ENCODE results near the gene CPLANE2.
"Not testable (repeated sequence)": the region's sequence is repeated elsewhere in the genome, so short reads cannot be mapped to it uniquely, and the experiment has no call there.

Gene CPLANE2

DNA sequence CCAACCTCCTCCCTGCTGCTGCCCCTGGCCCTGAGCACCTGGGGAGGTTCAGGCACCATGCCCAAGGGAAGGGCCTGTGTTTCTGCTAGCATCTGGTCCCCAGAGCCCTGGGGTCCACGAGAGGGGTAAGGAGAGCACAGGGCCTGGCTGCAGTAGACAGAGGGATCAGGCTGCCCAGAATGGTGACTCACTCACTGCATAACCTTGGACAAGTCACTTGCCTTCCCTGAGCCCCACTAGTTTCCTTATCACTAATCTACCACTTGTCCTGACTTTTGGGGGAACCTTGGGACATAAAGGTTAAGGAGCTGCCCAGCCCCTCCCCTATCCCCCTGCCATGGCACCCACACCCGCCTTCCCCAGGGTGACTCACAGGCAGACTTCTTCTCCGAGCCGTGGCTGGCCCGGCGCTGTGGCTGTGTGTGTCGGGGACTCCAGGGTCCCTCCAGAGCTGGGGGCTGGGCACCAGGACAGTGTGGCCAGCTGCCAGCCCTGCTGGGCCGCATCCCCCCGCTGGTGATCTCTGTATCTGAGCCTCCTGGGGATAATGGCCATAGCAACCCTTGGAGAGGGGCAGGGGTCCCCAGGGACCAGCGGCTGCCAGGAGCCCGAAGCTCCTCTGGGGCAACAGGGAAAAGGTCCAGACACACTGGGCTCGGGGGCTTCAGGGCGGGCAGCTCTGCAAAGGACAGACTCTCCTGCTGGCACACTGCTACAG lies 28.6 kb downstream of the CPLANE2 start:
- no peak for DNase-seq (ENCODE audit: low spot score)

GRCh38 chr1:16207318-16208269 lies 29.4 kb downstream of the CPLANE2 start:
- DNase-seq (ENCODE audit: low spot score), result peak; percentile 37

- peak; percentile 97 for DNase-seq (ENCODE audit: low spot score)
Measured at GRCh38 chr1:16206547-16207317, 30.3 kb downstream of the CPLANE2 start.

DNA sequence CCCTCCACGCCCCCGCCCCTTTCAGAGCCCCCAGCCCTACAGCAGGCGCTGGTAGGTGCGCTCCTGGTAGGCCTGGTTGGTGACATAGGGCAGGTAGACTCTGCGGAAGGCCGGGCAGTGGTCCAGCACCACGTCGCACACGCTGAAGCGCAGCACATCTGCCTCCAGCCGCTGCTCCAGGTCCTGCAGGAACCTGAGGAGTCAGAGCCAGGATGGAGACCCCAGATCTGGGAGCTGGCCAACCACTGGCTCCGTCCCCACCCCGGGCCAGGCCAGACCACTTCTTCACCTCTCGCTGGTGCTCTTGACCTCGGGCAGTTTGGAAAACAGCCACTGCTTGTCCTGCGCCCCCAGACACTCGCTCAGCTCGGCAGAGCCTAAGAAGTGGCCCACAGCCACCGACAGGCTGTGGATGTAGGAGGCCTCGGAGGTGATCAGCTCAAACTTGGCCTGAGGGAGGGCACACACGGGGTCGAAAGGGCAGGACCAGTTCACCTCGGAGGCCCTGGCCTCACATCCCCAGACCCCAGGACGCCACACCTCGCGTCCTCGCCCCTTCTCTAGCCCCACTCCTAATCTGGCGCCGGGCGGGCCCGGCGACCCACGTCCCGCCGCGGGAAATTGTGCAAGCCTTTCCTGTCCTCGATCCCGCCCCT lies 31.0 kb downstream of the CPLANE2 start:
- DNase-seq (ENCODE audit: low spot score), result no peak

- DNase-seq (ENCODE audit: low spot score), result no peak
Measured at GRCh38 chr1:16205334-16205671, 31.7 kb downstream of the CPLANE2 start.

DNA sequence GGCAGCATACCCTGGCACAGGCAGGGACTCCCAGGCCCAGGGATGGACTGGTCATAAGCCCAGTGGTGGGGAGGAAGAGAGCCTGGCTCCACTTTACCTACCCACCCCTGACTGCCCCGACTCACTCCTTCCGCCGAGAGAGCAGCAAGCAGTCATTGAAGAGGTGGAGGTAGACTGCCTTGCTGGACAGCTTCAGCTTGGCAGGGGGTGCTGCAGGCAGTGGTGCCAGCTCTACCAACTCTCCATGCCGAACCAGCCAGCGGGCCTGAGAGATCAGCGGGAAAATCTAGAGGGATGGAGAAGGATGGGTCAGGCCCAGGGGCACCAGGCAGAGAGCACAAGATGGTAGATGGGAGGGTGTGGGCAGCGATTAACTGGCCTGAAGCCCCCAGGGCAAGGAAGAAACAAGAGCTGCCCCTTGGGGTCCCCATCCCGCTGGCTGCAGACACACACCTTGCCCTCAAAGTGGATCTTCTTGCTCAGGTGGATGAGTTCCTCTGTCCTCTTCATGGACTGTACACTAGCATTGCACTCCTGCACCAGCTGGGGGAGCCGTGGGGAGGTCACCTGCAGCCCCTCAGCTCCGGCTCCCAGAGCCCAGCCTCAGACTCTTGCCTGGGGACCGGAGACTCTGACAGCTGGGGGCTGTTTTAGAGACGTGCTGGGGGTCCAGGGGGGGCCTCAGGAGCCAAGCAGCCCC lies 32.2 kb downstream of the CPLANE2 start:
- DNase-seq (ENCODE audit: low spot score), result no peak

GRCh38 chr1:16204216-16204615 lies 32.8 kb downstream of the CPLANE2 start:
- no peak for DNase-seq (ENCODE audit: low spot score)

GRCh38 chr1:16203550-16203949 lies 33.4 kb downstream of the CPLANE2 start:
- no peak for DNase-seq (ENCODE audit: low spot score)

DNA sequence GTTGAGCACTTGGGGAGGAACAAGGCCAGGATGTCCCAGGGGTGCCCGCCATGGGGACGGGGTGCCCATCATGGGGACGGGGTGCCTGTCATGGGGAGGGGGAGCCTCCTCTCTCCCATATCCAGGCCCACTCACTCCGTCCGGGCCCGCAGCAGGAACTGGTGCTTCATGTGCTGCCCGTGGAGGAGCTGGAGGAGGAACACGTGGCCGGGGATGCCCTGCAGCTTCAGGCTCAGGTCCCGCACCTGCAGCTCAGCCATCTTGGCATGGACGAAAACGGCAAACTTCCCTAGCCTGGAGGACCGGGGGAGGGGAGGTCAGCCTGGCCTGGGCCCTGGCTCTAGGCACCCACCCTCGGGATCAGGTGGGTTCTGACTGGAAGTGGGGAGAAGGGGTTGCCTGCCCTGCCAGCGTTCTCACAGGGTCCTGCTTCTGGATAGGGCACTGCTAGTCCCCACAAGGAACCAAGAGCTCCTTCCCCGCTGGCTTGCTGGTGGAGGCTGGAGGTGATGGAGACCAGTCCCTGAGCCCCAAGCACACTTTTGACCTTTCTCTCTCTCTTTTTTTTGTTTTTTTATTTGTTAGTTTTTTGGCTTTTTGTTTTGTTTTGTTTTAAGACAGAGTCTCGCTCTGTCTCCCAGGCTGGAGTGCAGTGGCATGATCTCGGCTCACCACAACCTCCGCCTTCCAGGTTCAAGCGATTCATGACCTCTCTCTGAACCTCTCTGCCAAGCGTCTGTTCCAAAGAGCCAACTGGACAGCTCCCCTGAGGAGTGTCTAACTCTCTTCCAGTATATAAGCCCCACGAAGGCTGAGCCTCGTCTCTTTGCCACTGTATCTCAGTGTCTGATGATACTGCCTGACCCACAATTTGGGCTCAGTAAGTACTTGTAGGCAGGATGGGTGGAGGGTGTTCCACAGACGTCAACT lies 34.4 kb downstream of the CPLANE2 start:
- no peak for DNase-seq (ENCODE audit: low spot score)

DNA sequence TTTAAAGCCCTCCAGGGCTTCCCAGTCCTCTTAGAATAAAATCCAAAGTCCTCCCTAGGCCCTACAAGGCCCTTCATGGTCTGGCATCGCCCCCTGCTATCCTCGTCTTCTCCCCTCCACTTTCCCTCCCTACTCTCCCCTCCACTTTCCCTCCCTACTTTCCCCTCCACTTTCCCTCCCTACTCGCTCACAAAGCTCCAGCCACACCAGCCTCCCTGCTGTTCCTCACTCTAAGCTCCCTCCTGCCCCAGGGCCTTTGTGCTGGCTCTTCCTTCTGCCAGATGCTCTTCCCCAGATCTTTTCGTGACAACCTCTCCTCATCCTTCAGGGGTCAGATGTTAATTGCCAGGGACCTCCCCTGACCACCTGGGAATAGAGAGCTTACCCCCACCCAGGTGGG lies 37.3 kb downstream of the CPLANE2 start:
- no peak for DNase-seq (ENCODE audit: low spot score)

DNA sequence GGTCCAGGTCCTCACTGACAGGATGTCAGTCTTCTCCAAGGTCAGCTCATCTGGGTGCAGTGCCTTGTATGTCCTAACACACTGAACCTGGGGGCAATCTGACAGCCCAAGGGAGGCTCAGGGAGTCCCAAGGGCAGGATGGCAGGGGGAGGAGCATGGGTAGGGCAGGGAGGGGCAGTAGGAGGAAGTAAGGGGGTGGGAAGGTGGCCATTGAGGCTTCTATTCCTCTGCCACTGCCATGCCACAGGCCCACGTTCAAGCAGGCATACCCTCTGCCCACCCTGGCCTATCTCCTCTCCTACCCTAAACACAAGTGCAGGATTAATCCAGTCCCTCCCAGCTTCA lies 37.9 kb downstream of the CPLANE2 start:
- DNase-seq (ENCODE audit: low spot score), result no peak

DNA sequence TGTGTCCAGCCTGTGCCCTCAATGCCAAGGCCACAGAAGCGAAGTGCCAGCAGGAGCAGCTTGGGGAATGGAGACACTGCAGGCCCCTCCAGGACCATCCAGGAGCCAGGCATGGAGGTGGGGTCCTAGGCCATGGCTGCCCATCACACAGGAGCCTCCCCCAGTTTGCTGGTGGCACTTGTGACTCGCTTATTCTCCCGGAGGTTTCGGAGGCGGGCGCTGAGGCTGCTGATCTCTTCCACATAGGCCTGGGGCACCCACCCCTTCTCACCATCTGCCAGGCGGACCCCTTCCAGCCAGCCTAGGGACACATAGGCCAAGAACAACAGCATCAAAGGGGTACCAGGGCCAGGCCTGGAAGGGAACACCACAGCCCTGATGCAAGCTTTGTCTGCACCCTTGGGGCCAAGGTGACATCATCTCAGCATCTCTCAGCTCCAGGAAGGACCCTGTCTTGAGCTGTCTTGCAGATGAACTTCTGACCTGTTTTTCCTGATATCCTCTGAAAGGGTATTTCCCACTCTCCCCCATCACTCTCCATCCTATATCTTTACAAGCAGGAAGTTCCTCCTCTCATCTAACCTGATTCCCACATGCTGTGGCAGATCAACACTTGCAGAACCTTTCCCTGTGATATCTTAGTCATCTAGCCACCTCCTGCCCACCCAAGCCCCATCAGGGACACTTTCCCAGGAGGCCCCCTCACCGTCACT lies 38.4 kb downstream of the CPLANE2 start:
- no peak for DNase-seq (ENCODE audit: low spot score)

GRCh38 chr1:16196874-16197273 lies 40.1 kb downstream of the CPLANE2 start:
- no peak for DNase-seq (ENCODE audit: low spot score)

DNA sequence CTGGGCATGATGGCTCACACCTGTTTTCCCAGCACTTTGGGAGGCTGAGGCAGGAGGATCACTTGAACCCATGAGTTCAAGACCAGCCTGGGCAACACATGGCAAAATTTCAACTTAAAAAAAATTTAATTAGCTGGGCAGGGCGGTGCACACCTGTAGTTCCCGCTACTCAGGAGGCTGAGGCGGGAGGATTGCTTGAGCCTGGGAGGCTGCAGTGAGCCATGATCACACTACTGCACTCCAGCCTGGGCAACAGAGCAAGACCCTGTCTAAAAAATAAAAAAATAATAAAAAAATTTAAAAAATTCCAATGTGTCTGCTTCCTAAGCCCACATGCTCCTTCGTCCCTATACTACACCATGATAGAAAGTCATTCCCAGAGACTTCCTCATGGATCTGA lies 40.8 kb downstream of the CPLANE2 start:
- not testable (repeated sequence) for DNase-seq (ENCODE audit: low spot score)

DNA sequence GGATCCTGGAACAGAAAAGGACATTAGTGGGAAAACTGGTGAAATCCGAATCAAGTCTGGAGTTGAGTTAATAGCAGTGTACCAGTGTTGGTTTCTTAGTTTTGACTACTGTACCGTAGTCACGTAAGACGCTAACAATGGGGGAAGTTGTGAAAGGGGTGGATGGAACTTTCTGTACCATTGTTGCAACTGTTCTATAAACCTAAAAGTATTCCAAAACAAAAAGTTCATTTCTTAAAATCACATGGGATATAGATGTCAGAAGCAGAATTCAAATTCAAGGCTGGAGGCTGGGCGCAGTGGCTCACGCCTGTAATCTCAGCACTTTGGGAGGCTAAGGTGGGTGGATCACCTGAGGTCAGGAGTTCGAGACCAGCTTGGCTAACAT lies 41.5 kb downstream of the CPLANE2 start:
- DNase-seq (ENCODE audit: low spot score), result no peak

DNA sequence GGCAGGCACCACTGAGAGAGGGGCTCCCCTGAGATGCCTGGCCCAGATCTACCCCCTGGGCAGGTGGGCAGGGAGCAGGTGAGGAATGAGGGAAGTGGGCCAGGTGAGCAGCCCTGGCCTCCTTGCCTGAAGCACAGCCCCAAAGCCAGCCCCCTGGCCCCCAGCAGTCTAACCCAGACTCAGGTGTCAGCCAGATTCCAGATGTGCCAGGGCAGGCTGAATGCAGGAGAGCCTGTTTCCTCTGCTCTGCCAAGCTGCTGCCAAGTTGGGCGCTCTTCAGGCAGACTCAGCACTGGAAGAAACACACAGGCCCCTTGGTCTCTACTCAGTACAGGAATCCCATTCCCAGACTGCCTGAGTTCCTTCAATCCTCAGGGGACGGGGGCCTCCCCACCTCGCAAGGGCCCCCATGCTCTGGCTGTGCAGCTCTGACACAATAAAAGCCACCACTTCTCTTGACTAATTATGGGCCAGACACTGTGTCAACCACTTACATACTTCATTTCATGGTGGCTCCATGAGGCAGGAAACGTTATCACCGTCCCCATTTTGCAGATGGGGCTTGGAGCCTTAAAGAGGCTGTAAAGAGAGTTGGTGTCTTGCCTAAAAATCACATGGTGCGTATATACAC lies 45.0 kb downstream of the CPLANE2 start:
- no peak for DNase-seq (ENCODE audit: low spot score)

DNA sequence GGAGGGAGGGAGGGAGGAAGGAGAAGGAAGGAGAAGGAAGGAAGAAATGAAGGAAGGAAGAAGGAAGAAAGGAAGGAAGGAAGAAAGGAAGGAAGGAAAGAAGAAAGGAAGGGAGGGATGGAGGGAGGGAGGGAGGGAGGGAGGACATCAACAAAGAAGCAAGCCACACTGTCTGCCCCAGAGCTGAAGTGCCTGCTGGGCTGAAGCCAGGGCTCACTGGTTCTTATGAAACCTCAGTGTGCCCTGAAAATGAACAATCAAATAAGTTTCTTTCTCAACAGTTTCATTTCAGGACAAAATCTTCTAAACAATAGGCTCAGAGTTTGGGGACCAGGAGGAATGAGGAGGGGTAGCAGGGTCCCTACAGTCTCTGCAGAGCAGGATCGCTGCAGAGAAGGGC lies 45.7 kb downstream of the CPLANE2 start:
- no peak for DNase-seq (ENCODE audit: low spot score)

GRCh38 chr1:16189921-16190621 lies 46.9 kb downstream of the CPLANE2 start:
- DNase-seq (ENCODE audit: low spot score), result no peak

- no peak for DNase-seq (ENCODE audit: low spot score)
Measured at GRCh38 chr1:16189003-16189402, 48.0 kb downstream of the CPLANE2 start.
